ENCODE results near the gene ECT2L.

ECT2L gene

DNA sequence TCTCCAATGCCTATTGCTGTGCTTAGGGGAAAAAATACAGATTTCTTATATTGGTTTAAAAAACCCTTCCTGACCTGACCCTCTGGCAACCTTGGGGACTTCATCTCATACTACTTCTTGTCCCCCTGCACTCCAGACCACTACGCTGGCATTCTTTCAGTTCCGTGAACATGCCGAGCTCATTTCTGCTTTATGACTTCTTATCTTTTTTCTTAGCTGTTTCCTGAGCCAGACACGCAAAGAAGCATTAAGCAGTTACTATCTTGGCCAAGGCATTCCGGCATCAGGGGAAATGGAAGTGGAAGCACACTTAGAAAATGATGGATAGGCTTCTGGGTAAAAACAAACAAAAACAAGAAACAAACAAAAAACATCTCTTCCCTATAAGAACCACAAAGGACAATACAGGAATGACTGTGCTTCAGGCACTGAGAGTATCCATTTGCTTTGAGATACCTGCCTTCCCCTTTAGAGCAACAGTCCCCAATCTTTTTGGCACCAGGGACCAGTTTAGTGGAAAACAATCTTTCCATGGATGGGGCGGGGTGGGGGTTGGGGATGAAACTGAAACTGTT lies 26.7 kb upstream of the ECT2L start:
- Mint-ChIP-seq H3K9me3 (no peaks in the 10 kb centered on the region), H3K36me3 (ENCODE audit: low read depth) (no peaks in the 10 kb centered on the region), H3K27me3 (ENCODE audit: low read depth) (no peaks in the 10 kb centered on the region), H3K4me1 (peaks cover 10% of the 10 kb centered on the region), H3K4me3 (no peak overlapping the region), H3K27ac (no peak overlapping the region)
- TF ChIP-seq, protein P1, sequence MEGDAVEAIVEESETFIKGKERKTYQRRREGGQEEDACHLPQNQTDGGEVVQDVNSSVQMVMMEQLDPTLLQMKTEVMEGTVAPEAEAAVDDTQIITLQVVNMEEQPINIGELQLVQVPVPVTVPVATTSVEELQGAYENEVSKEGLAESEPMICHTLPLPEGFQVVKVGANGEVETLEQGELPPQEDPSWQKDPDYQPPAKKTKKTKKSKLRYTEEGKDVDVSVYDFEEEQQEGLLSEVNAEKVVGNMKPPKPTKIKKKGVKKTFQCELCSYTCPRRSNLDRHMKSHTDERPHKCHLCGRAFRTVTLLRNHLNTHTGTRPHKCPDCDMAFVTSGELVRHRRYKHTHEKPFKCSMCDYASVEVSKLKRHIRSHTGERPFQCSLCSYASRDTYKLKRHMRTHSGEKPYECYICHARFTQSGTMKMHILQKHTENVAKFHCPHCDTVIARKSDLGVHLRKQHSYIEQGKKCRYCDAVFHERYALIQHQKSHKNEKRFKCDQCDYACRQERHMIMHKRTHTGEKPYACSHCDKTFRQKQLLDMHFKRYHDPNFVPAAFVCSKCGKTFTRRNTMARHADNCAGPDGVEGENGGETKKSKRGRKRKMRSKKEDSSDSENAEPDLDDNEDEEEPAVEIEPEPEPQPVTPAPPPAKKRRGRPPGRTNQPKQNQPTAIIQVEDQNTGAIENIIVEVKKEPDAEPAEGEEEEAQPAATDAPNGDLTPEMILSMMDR (IDR thresholded peaks at IDR 0.05; ENCODE audit: unreplicated experiment in 3 of 3) = no peak

DNA sequence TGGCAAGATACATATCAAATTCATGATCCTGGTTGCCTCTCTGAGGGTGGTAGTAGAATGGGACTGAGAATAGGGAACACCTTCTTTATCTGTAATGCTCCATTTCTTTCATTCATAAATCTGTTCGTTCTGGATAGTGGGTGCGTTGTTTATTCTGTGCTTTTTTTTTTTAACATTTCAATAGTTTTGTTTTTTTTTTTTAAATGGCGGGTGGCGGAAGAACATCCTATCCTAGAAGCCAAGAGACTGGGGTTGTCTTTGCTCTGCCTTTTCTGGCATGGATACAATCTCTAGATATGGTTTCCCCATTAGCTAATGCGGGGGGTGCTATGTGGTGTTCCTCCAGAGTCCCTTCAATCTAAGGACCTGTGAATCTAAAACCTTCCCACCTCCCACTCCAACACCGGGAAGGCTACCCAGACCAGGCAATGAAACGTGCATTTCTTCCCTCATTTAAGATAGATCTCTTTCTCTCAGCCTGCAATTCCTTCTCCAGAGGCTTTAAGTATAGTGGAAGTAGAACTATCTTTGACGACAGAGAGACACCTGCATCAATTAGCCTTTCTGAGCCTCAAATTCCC lies 23.2 kb upstream of the ECT2L start:
- Mint-ChIP-seq H3K36me3 (ENCODE audit: low read depth) (peaks cover 4% of the 10 kb centered on the region), H3K27ac (peak overlapping the region; percentile 98 to 99 (median 99)), H3K4me3 (peak overlapping the region; percentile 99 to 100 (median 99)), H3K4me1 (peaks cover 10% of the 10 kb centered on the region), H3K27me3 (ENCODE audit: low read depth) (no peaks in the 10 kb centered on the region), H3K9me3 (no peaks in the 10 kb centered on the region)
- TF ChIP-seq, protein P1 (IDR thresholded peaks at IDR 0.05; ENCODE audit: unreplicated experiment in 3 of 3) = no peak

DNA sequence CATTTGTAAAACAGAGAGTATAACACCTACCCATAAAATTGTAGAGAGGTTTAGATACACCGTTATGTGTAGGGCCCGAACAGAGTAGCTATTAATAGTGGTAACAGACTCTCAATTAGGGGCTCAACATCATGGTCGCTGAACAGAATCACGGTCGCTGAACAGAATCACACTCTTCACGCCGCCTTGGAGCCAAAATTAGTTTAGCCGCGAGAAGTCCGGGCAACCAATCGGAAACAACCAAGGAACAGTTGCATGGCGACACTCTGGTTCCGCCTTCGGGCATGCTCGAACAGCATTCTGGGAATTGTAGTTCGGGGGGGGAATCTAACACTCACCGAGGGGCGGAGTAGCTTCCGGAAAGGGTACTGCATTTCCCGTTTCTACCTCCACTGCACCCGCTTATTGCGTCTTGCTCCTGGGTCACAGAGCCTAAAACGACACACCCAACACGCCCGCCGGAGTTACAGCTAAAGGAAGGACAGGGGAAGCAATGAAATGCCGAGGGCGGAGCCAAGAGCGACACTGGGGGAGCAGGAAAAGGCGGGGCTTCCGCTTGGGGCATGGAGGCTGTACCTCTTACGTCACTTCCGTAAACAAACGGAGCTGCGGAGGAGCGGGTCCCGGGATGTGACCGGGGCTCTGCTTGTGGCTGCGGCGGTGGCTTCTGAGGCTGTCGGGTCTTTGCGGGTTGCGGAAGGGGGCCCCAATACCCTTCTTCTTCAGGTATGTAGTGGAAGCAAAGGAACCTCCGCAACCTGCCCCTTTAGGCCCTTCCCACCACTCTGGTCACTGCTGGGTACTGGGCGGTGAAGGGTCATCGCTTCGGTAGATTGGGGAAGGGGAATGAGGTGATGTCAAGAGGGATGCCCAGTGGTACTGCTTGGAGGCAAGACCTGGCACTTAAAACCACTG lies 22.5 kb upstream of the ECT2L start, which contains the start of gene CCDC28A:
Gene CCDC28A, plus strand, starts transcription at position 593 of the 915 bp plus-strand sequence. CDS start 2,352 bp downstream, outside the sequence.
- TF ChIP-seq, protein P1 (IDR thresholded peaks at IDR 0.05; ENCODE audit: unreplicated experiment in 3 of 3) = no peak
- peaks cover 10% of the 10 kb centered on the region for H3K4me1 Mint-ChIP-seq
- no peaks in the 10 kb centered on the region for H3K27me3 Mint-ChIP-seq (ENCODE audit: low read depth)
- peaks cover 6% of the 10 kb centered on the region for H3K36me3 Mint-ChIP-seq (ENCODE audit: low read depth)
- H3K27ac Mint-ChIP-seq = peak within 1 kb of the TSS; percentile 98 to 99 (median 99)
- peak within 1 kb of the TSS; percentile 99 to 100 (median 99) for H3K4me3 Mint-ChIP-seq
- H3K9me3 Mint-ChIP-seq = no peaks in the 10 kb centered on the region

- TF ChIP-seq, protein P1 (IDR thresholded peaks at IDR 0.05; ENCODE audit: unreplicated experiment in 3 of 3) = no peak
- H3K36me3 Mint-ChIP-seq (ENCODE audit: low read depth) = peaks cover 11% of the 10 kb centered on the region
These were observed 21.5 kb upstream of the ECT2L start for GRCh38 chr6:138774370-138774769.

GRCh38 chr6:138776659-138777058 lies 19.2 kb upstream of the ECT2L start:
- peaks cover 10% of the 10 kb centered on the region for H3K4me1 Mint-ChIP-seq
- TF ChIP-seq, protein P1 (IDR thresholded peaks at IDR 0.05; ENCODE audit: unreplicated experiment in 3 of 3) = no peak
- H3K27me3 Mint-ChIP-seq (ENCODE audit: low read depth) = no peaks in the 10 kb centered on the region
- no peak overlapping the region for H3K27ac Mint-ChIP-seq
- H3K9me3 Mint-ChIP-seq = no peaks in the 10 kb centered on the region
- no peak overlapping the region for H3K4me3 Mint-ChIP-seq
- H3K36me3 Mint-ChIP-seq (ENCODE audit: low read depth) = peaks cover 15% of the 10 kb centered on the region

More at GRCh38 chr6:138774370-138774769, 21.5 kb upstream of the ECT2L start:
- peak overlapping the region; percentile 99 to 100 (median 99) for H3K4me3 Mint-ChIP-seq
- no peaks in the 10 kb centered on the region for H3K9me3 Mint-ChIP-seq
- no peaks in the 10 kb centered on the region for H3K27me3 Mint-ChIP-seq (ENCODE audit: low read depth)
- H3K4me1 Mint-ChIP-seq = peaks cover 10% of the 10 kb centered on the region
- H3K27ac Mint-ChIP-seq = peak overlapping the region; percentile 98 to 99 (median 99)

Data from nephron (organoid).